B cell (primary cell): Measurements from ENCODE around the gene TMBIM1.

ENCODE experiments used
- EZH2 ChIP-seq: IDR thresholded peaks from 2 replicates; pipeline ENCODE4 v1.6.1; 2012; ENCODE audit warnings: borderline replicate concordance, low read depth, mild to moderate bottlenecking, moderate library complexity, low read length; ENCODE audit not compliant: insufficient read depth, poor library complexity, severe bottlenecking
- TF ChIP-seq, protein P1 (sequence below): fragments of 200-600 bp; IDR thresholded peaks from one replicate; pipeline ENCODE4 v1.8.0; 2022; ENCODE audit warnings: antibody characterized with exemption, mild to moderate bottlenecking

DNA sequence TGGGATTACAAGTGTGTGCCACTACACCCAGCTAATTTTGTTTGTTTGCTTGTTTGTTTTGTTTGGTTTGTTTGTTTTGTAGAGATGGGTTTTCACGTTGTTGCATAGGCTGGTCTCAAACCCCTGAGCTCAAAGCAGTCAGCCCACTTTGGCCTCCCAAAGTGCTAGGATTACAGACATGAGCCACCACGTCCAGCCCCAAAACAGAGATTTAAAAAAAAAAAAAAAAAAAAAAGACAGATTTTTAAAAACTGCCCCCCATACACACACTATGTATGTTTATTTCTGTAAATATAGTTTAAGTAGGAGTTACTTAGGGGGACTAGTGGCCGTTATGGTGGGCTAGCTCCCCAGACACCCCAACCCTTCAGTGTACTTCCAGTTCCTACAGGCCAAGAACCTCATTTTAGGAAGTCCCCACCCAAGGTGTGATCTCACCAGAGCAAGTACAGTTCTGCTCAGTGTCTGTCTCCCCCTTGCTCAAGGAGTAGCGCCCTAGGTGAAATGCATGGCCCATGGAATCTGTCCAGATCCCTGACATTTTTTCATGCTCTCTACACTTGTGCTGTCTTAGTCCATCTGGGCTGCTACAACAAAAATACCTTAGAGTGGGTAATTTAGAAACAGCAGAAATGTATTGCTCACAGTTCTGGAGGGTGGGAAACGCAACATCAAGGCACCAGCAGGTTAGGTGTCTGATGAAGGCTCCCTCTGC is 1.6 kb upstream of the TMBIM1 start:
- TF ChIP-seq, protein P1, sequence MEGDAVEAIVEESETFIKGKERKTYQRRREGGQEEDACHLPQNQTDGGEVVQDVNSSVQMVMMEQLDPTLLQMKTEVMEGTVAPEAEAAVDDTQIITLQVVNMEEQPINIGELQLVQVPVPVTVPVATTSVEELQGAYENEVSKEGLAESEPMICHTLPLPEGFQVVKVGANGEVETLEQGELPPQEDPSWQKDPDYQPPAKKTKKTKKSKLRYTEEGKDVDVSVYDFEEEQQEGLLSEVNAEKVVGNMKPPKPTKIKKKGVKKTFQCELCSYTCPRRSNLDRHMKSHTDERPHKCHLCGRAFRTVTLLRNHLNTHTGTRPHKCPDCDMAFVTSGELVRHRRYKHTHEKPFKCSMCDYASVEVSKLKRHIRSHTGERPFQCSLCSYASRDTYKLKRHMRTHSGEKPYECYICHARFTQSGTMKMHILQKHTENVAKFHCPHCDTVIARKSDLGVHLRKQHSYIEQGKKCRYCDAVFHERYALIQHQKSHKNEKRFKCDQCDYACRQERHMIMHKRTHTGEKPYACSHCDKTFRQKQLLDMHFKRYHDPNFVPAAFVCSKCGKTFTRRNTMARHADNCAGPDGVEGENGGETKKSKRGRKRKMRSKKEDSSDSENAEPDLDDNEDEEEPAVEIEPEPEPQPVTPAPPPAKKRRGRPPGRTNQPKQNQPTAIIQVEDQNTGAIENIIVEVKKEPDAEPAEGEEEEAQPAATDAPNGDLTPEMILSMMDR, result no peak
- no peak for TF ChIP-seq EZH2
